OCI-LY1 (cell line): Measurements from ENCODE around the gene CTSS.

ENCODE experiments used
- EZH2 ChIP-seq: fragments of 200-600 bp; sonication (generic), shearing (Covaris generic); IDR thresholded peaks from 2 replicates; pipeline ENCODE4 v1.8.0; 2017; ENCODE audit warnings: borderline replicate concordance, mixed run types, mild to moderate bottlenecking, antibody characterized with exemption, low read length, moderate library complexity, mixed read lengths
- TF ChIP-seq, protein P1 (sequence below): fragments of 200-600 bp; sonication (generic), shearing (Covaris generic); IDR thresholded peaks from 2 replicates; pipeline ENCODE4 v1.5.1; 2017; ENCODE audit warnings: mild to moderate bottlenecking, antibody characterized with exemption, low read length, moderate library complexity, mixed read lengths

DNA sequence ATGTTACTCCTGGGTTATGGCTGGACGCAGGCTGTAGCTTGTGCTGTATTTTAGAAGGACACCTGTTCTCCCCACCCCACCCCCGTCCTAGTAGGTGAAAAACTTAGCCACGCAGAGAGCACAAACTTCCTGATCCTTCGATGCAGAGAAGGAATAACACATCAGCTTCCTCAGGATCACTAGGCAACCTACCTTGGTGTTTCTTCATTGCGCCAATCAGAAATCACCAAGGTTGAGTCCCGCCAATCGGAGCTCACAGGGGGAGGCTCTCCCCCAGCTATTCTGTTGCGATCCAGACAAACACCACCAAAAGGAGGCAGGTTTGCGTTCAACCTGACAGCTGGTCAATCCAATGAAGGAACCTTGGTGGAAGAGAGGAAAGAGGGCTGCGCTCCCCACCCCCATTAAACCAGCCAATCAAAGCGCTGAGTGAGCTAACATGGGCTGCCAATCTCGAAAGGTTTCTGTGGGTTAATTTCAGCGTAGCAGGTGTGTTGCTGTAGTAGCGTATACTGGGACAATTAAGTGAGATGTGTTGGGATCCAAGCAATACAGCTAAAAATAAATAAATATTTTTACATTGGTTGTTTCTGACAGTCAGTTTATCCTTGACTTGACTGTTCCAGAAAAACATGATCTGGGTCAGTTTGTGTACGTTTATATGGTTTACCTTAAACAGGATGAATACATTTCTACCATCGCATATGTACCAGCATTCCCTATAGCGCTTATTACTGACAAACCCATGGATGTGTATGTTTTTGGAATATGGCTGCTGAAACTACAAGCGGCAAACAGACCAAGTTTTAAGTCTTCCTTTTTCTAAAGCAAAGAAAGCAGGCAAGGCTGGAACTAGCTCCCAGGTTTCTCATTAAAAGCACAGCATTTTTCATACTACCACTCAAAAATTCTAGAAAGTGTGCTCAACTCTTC, 68.3 kb downstream of the CTSS start, which contains the start of gene GOLPH3L:
- TF ChIP-seq, protein P1, sequence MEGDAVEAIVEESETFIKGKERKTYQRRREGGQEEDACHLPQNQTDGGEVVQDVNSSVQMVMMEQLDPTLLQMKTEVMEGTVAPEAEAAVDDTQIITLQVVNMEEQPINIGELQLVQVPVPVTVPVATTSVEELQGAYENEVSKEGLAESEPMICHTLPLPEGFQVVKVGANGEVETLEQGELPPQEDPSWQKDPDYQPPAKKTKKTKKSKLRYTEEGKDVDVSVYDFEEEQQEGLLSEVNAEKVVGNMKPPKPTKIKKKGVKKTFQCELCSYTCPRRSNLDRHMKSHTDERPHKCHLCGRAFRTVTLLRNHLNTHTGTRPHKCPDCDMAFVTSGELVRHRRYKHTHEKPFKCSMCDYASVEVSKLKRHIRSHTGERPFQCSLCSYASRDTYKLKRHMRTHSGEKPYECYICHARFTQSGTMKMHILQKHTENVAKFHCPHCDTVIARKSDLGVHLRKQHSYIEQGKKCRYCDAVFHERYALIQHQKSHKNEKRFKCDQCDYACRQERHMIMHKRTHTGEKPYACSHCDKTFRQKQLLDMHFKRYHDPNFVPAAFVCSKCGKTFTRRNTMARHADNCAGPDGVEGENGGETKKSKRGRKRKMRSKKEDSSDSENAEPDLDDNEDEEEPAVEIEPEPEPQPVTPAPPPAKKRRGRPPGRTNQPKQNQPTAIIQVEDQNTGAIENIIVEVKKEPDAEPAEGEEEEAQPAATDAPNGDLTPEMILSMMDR, result no peak
- no peak for TF ChIP-seq EZH2
